Right lung (tissue), 5 donors: ENCODE results near the gene GMDS. TPM values are rescaled to one million over a fixed set of nuclear protein-coding genes. Genes with fewer than 3 reads are reported as not detected.
A peak's percentile ranks its signal among the peaks of the same experiment; 100 is the strongest.

Experiments
- DNase-seq, 2 donors: peaks; one replicate each; pipeline ENCODE4 v3.0.0-alpha.2; 2013
- polyA plus RNA-seq, 5 donors: library from polyadenylated mRNA; unstranded; fragments of 120-200 nt; gene quantifications; one replicate each; pipeline versions ENCODE4 v1.2.1 to v1.2.3, GENCODE V29; 2013; ENCODE audit warnings: inconsistent platforms in 1 of 5, low replicate concordance in 1 of 5; ENCODE audit not compliant: insufficient read length in 5 of 5, insufficient read depth in 1 of 5

The GMDS gene
- polyA plus RNA-seq, 5 donors, result 16.7 to 26.7 (median 20.5) TPM

DNA sequence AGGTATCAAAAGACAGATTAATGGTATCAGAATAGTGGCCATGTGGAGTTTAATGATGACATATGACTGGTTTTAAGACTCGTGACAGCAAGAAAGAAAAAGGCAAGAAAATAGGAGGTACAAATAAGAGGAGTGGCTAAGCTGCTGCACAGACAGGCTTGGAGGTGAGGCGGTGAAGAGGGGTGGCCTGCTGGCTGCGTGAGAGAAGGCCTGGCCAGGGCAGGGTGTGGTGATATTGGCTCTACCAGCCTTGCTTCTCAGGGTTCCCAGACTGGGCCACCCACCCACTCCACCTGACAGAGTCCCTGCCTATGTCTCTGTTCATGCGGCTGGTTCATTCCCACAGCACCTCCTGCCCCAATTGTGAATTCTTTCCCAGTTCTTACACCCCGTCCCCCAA, 529.0 kb downstream of the GMDS start:
- DNase-seq, result no peak

GRCh38 chr6:1715336-1715735, 530.1 kb downstream of the GMDS start:
- no peak for DNase-seq

- DNase-seq, result no peak
Observed at GRCh38 chr6:1714654-1715053, 530.8 kb downstream of the GMDS start.

GRCh38 chr6:1713016-1713600, 532.3 kb downstream of the GMDS start:
- DNase-seq, result no peak

GRCh38 chr6:1712451-1712850, 533.0 kb downstream of the GMDS start:
- no peak for DNase-seq

DNA sequence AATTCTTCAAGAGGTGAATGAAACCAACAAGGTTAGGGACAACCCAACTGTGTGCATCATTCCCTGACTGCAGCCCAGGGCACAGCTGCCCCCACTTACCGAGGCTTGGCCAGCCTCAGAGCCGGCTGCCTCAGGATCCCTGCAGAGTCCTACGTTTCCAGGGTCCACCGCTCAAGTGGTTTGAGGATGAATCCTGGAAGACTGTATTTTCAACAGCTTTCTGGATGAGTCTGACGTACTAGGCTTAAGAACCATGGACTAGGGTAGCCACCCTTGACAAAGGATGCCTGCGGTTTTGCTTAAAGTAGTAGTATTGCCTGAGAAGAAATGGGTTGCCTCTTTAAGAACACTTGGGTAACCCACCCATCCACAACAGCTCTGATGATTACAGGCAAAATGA, 534.3 kb downstream of the GMDS start:
- no peak for DNase-seq

DNA sequence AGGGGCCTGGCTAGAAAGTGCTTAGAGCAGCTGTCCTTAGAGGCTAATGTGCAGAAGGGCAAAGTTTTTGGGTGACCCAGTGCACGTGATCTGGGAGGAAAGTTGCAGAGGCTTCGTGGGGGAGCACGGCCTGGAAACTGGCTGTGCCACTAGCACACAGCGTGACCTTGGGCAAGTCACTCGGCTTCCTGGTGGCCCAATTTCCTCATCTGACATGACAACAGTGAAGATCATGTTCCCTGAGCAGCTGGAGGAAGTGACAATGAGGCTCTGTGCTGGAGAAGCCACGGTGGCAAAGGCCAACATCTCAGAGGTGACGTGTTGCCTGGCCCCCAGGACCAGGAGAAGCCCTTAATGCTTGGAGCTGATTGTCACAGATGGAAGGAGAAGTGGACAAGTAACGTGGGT, 536.2 kb downstream of the GMDS start:
- no peak for DNase-seq

DNA sequence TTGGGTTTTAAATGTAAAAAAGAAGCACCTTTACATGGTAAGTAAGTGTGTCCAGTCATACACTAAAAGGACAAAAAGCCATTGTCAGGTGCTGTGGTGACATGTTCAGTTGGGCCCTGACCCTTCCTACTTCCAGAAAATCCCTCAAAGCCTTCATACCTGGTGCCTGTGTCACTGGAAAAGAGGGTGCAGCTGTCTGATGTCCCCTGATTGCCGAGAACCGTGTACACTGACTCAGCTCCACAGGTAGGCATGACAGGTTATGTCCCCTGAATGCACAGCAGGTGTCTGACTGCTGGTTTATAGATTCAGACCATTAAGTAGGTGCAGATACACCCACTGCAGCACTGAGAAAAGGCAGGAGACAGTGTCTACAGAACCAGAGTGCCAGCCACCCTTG, 536.6 kb downstream of the GMDS start:
- no peak for DNase-seq

- no peak for DNase-seq
Observed at GRCh38 chr6:1708122-1708521, 537.3 kb downstream of the GMDS start.

DNA sequence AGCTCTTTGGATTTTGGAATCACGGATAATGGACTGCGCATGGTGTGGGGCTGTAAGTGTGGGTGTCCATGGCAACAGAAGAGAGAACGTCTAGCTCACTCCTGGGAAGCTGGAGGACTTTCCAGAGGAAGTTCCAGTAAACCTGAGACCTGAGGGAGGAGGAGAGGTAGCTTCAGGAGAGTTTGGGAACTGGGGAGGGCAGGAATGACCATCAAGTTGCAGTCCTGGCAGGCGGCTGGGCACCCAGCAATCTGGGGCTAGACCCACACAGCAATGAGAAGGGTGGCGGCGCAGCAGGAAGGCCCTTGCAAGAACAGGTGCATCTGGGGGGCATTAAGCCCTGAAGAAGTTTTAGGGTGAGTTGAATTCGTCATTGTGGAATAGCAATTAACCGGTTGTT, 539.8 kb downstream of the GMDS start:
- no peak for DNase-seq

- no peak for DNase-seq
Observed at GRCh38 chr6:1705183-1705582, 540.2 kb downstream of the GMDS start.

GRCh38 chr6:1704711-1705110, 540.7 kb downstream of the GMDS start:
- DNase-seq, result no peak

DNA sequence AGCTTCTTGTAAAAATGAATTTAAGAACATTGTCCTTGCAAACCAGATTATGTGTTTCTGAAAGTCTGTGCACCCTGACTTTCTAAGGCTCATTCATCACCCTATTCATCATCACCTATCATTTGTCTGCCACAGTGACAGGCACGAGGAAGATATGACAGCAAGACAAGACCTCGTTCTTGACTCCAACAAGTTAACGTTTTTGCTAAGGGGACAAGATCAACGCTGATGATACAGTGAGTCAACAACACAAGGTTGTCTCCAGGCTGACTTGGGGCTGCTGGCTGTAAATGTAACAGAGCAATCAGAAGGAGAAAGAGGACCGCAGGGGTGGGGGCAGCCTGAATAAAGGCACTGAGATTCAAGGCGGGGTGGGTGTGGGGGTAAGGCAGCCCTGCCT, 541.5 kb downstream of the GMDS start:
- no peak for DNase-seq

DNA sequence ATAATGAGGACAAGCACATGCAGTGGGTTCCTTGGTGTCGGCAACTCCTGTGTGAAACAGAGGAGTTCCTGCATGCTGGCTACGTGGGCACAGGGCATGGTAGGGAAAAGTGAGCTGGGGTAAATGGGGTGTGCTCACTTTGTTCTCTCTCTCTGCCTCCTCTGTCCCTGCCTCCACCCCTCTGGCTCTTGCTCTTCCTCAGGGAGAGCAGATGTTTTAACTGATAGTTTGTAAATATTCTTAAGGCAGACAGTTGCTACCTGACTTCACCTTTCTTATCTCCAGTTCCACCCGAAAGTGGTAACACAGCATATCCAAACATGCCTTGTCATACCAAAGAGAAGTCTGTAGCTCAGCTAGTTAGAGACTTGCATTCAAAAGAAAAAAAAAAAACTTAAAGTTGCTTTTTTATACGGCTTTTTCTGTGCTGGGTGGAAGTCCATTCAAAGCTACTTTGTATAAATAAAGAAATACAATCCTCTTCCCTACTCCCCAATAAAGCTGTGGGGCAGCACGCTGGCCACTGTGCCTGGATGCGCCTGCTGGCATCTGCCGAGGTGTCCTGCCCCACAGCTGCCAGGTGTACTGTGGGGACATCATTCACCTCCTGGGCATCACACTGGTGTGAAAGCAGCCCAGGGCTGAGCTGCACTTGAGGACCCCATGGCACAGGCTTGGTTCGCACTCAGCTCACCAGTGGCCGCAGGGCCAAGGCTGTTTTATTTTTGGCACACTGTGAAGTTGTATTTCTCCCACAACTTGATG, 542.1 kb downstream of the GMDS start:
- no peak for DNase-seq

GRCh38 chr6:1702580-1703051, 542.8 kb downstream of the GMDS start:
- DNase-seq, result no peak

- DNase-seq, result no peak
Observed at GRCh38 chr6:1701668-1702353, 543.6 kb downstream of the GMDS start.

- DNase-seq, result no peak
Observed at GRCh38 chr6:1700278-1700967, 545.0 kb downstream of the GMDS start.

- DNase-seq, result no peak
Observed at GRCh38 chr6:1698527-1698926, 546.9 kb downstream of the GMDS start.

- DNase-seq, result no peak
Observed at GRCh38 chr6:1697688-1698351, 547.6 kb downstream of the GMDS start.

DNA sequence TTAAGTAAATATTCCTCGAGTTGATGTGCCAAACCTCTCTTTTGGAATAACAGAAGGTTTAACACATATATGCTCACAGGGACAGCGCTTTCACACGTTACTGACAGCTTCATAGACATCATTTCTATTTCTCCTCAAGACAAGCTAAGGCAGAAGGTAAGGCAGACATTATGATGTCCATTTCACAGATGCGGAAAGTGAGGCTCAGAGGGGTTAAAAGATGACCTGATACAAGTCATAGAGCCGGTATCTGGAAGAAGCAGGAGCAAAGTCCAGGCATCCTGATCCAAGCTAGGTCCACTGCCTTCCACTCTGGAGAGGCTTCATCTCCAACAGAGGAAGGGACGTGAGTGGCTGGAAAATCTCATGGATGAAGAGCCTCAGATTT, 548.9 kb downstream of the GMDS start:
- no peak for DNase-seq

- DNase-seq, result peak in 1 of 2 donors; percentile 16
Observed at GRCh38 chr6:1695546-1696462, 549.6 kb downstream of the GMDS start.
